Measurements from ENCODE around the gene CELSR1. TPM values are rescaled to one million over a fixed set of nuclear protein-coding genes. Genes with fewer than 3 reads are reported as not detected.

Gene CELSR1
- total and polyA plus RNA-seq, 12 donors = 0.11 to 4.3 (median 1.9) TPM

DNA sequence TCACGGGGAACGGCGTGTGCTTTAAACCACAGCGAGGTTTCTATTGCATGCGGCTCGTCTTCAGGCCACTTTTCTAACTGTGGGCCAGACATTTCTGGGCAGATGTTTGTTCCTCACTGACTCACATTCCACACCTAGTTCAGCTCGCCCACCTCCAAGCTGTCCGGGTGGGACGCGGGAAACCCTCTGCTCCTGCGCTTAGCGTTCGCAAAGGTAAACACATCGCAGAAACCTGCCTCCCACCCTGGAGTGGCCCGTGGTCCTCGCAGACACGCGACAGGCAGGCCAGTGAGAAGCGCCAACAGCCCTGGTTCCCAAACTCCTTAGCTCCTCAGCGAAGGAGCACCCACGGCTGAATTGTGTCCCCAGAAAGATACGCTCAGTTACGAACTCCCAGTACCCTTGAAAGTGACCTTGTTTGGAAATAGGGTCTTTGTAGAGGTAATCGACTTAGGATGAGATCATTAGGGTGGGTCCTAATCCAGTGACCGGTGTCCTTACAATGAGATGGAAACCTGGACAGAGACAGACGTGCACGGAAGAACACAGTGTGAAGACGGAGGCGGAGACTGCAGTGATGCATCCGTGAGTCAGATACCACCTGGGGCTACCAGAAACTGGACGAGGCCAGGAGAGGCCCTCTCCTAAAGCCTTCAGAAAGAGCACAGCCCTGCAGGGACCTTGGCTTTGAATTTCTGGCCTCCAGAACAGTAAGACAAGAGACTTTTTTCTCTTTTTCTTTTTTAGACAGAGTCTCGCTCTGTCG lies 82.7 kb downstream of the CELSR1 start:
- WGBS, 4 donors = 77 to 84% (median 82%) methylated on average over 21 to 33 of the region's 33 CpGs
- DNase-seq = no peak
- Histone ChIP-seq H3K9me3 (replicated peaks in 1 of 3) (no peaks in the 10 kb centered on the region), H3K27ac (no peak overlapping the region), H3K36me3 (replicated peaks in 1 of 2) (no peaks in the 10 kb centered on the region), H3K4me3 (no peak overlapping the region), H3K4me1 (replicated peaks in 1 of 2) (no peaks in the 10 kb centered on the region), H3K27me3 (no peaks in the 10 kb centered on the region)
- TF ChIP-seq, protein P1, sequence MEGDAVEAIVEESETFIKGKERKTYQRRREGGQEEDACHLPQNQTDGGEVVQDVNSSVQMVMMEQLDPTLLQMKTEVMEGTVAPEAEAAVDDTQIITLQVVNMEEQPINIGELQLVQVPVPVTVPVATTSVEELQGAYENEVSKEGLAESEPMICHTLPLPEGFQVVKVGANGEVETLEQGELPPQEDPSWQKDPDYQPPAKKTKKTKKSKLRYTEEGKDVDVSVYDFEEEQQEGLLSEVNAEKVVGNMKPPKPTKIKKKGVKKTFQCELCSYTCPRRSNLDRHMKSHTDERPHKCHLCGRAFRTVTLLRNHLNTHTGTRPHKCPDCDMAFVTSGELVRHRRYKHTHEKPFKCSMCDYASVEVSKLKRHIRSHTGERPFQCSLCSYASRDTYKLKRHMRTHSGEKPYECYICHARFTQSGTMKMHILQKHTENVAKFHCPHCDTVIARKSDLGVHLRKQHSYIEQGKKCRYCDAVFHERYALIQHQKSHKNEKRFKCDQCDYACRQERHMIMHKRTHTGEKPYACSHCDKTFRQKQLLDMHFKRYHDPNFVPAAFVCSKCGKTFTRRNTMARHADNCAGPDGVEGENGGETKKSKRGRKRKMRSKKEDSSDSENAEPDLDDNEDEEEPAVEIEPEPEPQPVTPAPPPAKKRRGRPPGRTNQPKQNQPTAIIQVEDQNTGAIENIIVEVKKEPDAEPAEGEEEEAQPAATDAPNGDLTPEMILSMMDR (IDR thresholded peaks at IDR 0.05) = no peak
- no peak for TF ChIP-seq POLR2A (IDR thresholded peaks at IDR 0.05)
- intact Hi-C loops (cut with DNase I) = no loop called here

DNA sequence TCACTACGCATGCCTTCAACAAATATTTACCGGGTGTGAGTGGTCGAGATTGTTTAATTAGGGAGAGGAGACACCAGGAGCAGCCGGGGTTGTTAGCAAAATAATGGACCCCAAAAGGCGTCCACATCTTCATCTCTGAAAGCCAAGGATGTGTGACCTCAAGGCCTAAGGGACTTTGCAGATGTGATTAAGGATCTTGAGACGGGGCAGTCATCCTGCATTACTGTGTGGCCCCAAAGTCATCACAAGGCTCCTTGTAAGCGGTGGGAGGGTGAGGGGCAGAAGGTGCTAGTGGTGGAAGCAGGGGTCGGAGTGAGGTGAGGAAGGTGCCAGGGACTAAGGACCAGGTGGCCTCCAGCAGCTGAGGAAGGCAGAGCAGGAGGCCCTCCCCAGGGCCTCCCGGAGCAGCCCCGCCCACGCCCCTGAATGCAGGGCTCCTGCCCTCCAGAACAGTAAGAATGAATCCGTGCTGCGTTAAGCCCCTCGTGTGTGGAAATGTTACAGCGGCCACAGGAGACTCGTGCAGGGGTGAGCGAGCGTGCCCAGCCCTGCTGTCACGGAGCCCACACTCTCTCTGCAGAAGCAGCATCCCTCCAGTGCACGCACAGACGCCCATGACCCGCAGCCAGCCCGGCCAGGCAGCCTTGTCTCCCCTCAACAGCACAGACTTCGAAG lies 83.5 kb downstream of the CELSR1 start:
- Histone ChIP-seq H3K9me3 (replicated peaks in 1 of 3) (no peaks in the 10 kb centered on the region), H3K4me3 (no peak overlapping the region), H3K36me3 (replicated peaks in 1 of 2) (no peaks in the 10 kb centered on the region), H3K27ac (no peak overlapping the region), H3K4me1 (replicated peaks in 1 of 2) (no peaks in the 10 kb centered on the region), H3K27me3 (no peaks in the 10 kb centered on the region)
- no peak for TF ChIP-seq POLR2A (IDR thresholded peaks at IDR 0.05)
- TF ChIP-seq, protein P1 (IDR thresholded peaks at IDR 0.05) = no peak
- WGBS, 4 donors = 73 to 84% (median 79%) methylated on average over 12 to 24 of the region's 24 CpGs
- no peak for DNase-seq
- intact Hi-C loops (cut with DNase I) = no loop called here

DNA sequence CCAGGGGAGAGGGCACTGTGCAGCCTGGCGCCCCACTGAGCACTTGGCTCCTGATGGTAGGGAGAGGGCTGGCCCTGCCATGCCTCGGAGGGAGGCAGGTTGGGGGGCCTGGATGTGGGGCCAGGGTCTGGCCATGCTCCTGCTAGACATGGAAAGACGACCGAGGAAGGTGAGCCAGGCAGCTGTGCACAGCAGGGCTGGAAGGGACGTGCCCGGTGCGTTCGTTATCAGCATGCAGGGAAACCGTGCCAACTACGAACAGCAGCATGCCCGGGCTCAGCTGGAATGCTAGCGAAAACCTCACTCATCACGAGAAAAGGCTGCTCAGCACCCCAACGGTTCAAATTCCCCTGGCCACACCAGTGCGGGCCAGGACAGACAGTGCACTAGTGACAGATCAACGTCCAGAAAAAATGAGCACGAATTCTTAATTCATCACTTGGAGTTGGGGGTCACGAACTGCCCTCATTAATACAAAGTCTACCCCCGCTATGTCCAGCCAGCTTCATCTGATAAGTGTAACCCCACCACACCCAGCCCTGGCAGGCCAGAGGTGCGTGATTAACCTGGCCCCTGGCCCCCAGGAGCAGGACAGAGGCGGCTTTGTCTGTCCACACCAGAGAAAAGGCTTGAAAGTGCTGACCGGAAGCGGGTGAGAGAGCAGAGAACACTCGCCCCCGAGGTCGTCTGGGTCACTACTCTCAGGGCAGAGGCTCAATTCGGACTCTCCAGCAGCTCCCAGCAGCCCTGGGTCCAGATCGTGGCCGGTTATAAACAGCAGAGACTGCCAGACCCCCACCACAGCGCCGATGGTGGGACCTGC lies 84.2 kb downstream of the CELSR1 start:
- H3K27ac ChIP-seq = no peak overlapping the region
- TF ChIP-seq, protein P1 (IDR thresholded peaks at IDR 0.05) = no peak
- no peak for TF ChIP-seq POLR2A (IDR thresholded peaks at IDR 0.05)
- H3K9me3 ChIP-seq (replicated peaks in 1 of 3) = no peaks in the 10 kb centered on the region
- no peak overlapping the region for H3K4me3 ChIP-seq
- H3K4me1 ChIP-seq (replicated peaks in 1 of 2) = no peaks in the 10 kb centered on the region
- DNase-seq = no peak
- H3K36me3 ChIP-seq (replicated peaks in 1 of 2) = no peaks in the 10 kb centered on the region
- intact Hi-C loops (cut with DNase I) = no loop called here
- 55 to 75% (median 71%) methylated on average over 22 to 31 of the region's 31 CpGs for WGBS, 4 donors
- H3K27me3 ChIP-seq = no peaks in the 10 kb centered on the region

Measured in adrenal gland (tissue), 12 donors.